ENCODE data around the gene PRKAG2.

GRCh38 chr7:151509670-151510333 lies 367.1 kb downstream of the PRKAG2 start:
- TF ChIP-seq EP300 (IDR thresholded peaks at IDR 0.05; ENCODE audit: borderline replicate concordance) (no peak), REST (IDR thresholded peaks at IDR 0.05; ENCODE audit: low read depth) (no peak), NFIC (IDR thresholded peaks at IDR 0.05) (no peak), RAD21 (IDR thresholded peaks at IDR 0.05; ENCODE audit: low read depth) (no peak), TCF12 (IDR thresholded peaks at IDR 0.05; ENCODE audit: low read depth) (no peak), TEAD4 (IDR thresholded peaks at IDR 0.05) (no peak), TAF1 (IDR thresholded peaks at IDR 0.05; ENCODE audit: low read depth) (no peak), CREB1 (IDR thresholded peaks at IDR 0.05; ENCODE audit: low read depth) (no peak), MAX (IDR thresholded peaks at IDR 0.05) (no peak), USF1 (IDR thresholded peaks at IDR 0.05) (no peak), CEBPB (IDR thresholded peaks at IDR 0.05) (no peak), YY1 (IDR thresholded peaks at IDR 0.05; ENCODE audit: low read depth) (no peak), EGR1 (IDR thresholded peaks at IDR 0.05) (no peak)
